Umbilical cord (tissue), 2 donors: ENCODE results near the gene PFDN4. TPM values are rescaled to one million over a fixed set of nuclear protein-coding genes. Genes with fewer than 3 reads are reported as not detected.

Experiments used
- DNase-seq: peaks from one replicate; pipeline ENCODE4 v3.0.0-alpha.2; 2015; ENCODE audit warnings: low spot score
- total RNA-seq: library from RNA; depleted of rRNA; stranded (reverse); fragments of >200 nt; gene quantifications from one replicate; pipeline ENCODE4 v1.2.3, GENCODE V29; 2014; ENCODE audit warnings: low replicate concordance; ENCODE audit not compliant: insufficient read depth

The PFDN4 gene
- total RNA-seq, 1 donor from 2014 or later: 84.7 TPM

DNA sequence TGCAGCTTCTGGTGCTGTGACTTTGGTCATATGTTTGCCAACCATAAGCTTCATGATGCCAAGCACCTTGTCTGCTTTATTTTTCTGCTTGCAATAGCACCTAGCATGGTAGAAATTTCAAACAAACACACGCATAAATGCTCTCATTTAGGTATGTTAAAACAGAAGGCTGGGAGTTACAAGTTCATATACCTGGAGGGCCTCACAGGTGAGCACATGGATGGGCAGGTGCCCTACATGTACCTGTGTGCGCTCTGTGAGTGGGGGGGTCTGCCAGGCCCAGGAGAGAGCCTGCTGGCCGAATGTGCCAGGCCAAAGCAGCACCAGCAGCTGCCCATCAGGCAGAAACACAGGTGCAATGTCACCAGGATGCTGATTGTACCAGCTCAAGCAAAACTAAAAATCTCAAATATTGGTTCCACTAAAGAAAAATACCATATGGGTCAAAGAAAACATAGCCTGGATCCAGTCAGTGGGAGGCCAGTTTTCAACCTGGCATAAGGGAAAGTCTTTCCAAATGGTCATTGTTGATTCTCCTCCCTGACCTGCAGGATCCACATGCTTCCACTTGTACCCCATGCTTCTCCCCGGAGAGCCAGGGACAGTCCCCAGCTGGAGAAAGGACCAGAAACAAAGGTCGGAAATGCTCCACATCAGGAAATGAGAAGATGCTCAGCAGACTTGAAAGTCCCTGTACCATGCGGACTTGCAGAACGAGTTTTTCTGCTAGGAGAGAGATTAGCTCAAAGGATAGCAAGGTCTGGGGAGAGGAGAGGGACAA is 7.2 kb upstream of the PFDN4 start:
- peak; percentile 56 for DNase-seq

GRCh38 chr20:54201268-54201846 is 6.5 kb upstream of the PFDN4 start:
- DNase-seq: no peak

DNA sequence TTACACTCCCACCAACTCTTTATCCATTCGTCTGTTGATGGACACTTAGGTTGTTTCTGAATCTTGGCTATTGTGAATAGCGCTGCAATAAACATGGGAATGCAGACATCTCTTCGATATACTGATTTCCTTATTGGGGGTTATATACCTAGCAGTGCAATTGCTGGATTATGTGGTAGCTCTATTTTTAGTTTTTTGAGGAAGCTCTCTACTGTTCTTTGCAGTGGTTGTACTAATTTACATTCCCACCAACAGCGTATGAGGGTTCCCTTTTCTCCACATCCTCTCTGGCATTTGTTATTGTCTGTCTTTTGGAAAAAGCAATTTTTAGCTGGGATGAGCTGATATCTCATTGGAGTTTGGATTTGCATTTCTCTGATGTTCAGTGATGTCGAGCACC is 4.6 kb upstream of the PFDN4 start:
- DNase-seq: no peak

GRCh38 chr20:54204063-54204462 is 3.8 kb upstream of the PFDN4 start:
- DNase-seq: no peak

- no peak for DNase-seq
Observed at GRCh38 chr20:54204481-54204880, 3.4 kb upstream of the PFDN4 start.

- DNase-seq: no peak
Observed at GRCh38 chr20:54205450-54205849, 2.4 kb upstream of the PFDN4 start.

GRCh38 chr20:54207053-54207742 is 689 bp upstream of the PFDN4 start:
- DNase-seq: no peak

DNA sequence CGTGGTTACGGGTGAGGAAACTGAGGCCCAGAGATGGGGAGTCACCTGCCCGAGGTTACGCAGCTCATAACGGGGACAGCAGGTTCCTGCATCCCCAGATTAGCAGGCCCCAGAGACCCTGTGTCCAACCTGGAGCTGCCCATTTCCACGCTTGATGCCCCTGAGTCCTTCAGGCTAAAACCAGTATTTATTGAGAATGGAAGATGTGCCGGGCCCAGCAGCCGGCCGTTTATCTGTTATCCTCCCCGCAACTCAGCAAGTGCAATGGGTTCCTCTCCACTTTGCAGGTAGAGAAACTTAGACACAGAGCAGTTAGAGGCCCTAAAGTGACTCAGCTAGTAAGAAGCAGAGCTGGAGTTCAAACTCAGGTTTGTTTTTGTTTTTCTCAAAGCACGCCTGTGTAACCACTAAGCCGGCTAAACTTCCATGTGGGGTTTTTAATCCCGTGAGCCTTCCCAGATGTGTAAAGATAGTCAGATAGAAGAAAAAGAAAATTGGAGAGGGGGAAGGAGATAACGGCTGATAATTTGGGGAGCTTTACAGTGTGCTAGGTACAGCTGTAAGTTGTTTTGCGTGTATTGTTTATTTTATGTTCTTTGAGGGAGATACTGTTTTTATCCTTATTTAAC is 775 bp downstream of the PFDN4 start:
- DNase-seq: peak; percentile 35

DNA sequence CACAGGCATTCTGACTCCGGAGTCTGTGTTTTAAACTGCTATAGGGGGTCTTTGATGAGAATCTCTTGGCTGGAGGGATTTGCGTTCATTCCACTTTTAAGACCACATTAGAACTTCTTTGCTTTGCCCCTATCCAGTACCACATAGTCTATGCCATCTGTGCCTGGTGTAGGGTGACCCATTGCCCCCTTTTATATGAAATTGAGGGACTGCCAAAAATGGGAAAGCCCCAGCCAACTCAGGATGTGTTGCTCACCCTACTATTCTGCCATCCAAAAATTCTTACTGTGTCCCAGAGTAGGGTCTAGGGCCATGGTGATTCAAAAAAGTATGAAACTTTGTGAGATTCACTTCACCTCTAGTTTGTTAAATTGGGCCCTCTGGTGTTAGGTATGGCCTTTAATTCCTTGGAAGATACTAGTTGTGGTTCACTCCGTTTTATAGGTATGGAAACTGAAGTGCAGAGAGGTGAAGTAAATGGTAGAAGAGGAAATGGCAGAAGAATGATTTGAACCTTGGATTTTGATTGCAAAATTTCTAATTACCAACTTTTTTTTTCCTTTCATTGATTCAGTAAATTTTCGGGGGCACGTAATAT is 1.4 kb downstream of the PFDN4 start:
- DNase-seq: no peak

DNA sequence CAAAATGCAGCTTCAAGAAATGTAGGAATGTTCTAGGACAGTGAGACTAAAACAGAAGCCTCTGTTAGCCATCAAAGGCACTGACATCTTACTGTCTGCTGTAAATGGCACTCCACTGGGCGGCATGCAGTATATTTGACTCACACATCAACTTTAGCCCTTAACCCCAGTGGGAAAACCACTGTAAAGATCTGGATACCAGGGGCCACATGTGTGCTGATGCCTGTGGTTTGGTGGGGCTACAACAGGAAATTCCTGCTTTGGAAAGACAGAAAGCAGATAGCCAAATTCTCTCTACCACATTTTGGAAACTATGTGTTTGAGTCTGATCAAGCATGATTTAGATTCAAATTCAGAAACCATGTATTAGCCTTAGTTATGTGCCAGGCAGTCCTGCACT is 4.3 kb downstream of the PFDN4 start:
- no peak for DNase-seq

- DNase-seq: no peak
Observed at GRCh38 chr20:54212871-54213270, 5.0 kb downstream of the PFDN4 start.

- DNase-seq: no peak
Observed at GRCh38 chr20:54214566-54214965, 6.7 kb downstream of the PFDN4 start.

DNA sequence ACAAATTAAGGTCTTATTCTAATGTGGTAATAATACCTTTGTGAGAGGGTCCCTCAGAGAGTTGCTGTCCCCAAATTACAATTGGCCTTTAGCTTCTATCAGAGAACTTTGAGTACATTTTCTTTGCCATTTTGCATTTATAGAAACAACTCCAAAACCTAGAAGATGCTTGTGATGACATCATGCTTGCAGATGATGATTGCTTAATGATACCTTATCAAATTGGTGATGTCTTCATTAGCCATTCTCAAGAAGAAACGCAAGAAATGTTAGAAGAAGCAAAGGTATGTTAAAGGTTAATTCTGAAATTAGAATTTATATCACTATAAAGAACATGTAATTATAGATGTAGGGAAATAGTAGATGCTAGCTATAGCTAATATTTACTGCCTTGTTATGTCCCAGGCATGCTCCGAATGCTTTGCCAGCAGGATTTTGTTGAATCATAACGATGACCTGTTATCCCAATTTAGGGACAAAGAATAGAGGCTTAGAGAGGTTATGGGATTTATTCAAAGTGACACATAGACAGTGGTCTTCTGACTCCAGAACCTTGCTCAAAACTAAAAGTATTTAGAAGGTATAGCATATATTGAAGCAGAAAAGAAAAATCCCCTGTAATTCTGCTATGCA is 7.4 kb downstream of the PFDN4 start:
- no peak for DNase-seq

GRCh38 chr20:54217762-54218161 is 9.9 kb downstream of the PFDN4 start:
- DNase-seq: no peak

GRCh38 chr20:54218470-54218869 is 10.6 kb downstream of the PFDN4 start:
- no peak for DNase-seq

DNA sequence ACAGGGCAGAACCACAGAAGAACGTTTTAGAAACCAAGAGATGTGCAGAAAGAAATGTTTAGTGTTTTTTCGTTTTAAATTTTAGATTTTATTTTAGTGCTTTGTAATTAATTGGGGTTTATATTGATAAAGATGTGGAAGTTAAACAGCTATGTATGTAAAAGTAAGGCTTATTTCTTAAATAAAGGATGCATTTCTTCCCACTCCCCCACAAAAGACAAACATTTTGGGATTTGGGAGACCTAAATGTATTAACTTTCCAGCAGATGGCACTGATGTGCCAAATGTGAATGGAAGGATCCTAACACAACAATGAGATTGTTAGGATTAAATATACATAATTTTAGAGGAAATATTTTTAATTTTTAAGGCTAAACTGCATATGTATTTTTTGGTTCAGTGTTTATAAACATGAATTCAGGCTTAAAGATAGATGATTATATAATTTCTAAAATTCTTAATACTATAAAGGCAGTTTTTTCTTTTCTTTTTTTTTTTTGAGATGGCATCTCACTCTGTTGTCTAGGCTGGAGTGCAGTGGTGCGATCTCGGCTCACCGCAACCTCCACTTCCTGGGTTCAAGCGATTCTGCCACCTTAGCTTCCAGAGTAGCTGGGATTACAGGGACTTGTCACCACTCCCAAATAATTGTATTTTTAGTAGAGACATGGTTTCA is 12.0 kb downstream of the PFDN4 start:
- DNase-seq: peak; percentile 43

GRCh38 chr20:54220722-54221121 is 12.8 kb downstream of the PFDN4 start:
- DNase-seq: no peak

DNA sequence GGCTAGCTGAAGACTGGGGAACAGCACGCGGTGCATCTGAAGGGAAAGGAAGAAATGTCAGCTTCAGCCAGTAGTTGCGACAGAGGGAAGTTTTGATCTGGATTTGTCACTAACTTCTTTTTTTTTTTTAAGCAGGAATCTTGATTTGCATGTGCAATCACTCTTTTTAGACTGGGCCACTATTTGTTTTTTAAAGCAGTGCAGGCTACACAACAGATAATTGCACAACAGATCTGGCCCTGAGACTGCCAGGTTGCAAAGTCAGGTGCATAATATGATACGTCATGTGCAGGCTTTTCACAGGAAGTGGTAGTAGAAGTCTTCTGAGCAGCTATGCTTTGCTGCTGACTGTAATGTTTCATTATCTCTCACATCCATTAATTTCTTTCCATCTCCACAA is 13.5 kb downstream of the PFDN4 start:
- DNase-seq: no peak

DNA sequence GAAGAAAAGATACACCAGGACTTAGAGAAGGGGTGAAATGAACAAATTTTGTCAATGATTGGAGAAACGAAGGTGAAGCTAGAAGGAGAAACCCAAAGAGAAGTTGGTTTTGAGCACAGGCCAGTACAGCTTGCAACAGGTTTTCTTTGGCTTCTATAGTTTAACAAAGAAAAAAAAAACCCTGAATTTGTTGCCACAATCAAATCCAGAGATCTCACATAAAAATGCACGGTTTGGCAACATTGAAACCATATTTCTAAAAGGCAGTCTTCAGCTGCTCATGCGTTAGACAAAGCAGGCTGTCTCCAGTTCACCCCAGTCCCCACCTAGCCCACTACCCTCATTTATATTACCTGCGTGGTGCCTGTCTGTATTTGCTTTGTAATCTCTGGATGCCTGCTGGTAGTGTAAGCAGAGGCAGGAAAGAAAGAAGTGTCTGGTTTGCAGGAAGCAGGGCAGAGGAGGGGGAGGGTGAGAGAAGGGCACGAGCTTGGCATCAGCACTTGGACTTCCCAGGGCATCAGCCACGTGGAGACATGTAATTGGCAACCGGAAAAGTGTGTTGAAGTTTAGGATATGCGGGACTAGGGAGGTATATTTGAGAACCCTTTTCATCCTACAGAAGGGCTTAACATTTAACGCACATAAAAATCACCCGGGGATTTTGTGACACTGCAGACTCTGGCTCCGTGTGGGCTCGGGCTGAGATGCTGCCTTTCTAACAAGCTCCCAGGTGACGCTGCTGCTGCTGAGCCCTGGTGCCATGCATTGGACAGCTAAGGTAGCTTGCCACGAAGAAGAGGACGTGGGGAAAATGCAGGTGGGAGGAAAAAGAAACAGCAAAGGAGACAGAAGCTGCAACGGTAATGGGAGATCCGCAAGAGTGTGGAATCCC is 14.4 kb downstream of the PFDN4 start:
- DNase-seq: no peak

- DNase-seq: no peak
Observed at GRCh38 chr20:54223285-54223684, 15.4 kb downstream of the PFDN4 start.
